Mucosa of gallbladder (tissue), 1 donor: ENCODE data around the gene RNF25. TPM values are rescaled to one million over a fixed set of nuclear protein-coding genes. Genes with fewer than 3 reads are reported as not detected.

Experiments used
- DNase-seq: peaks from one replicate; pipeline ENCODE4 v3.0.0-alpha.2; 2020; ENCODE audit warnings: low spot score
- total RNA-seq: library from RNA; stranded (reverse); gene quantifications from one replicate; pipeline ENCODE4 v1.2.1, GENCODE V29; 2021
- donor health status: DM: no; HTN: no; CAD: no.

RNF25 gene
- total RNA-seq, 1 donor from 2014 or later, result 28.1 TPM

DNA sequence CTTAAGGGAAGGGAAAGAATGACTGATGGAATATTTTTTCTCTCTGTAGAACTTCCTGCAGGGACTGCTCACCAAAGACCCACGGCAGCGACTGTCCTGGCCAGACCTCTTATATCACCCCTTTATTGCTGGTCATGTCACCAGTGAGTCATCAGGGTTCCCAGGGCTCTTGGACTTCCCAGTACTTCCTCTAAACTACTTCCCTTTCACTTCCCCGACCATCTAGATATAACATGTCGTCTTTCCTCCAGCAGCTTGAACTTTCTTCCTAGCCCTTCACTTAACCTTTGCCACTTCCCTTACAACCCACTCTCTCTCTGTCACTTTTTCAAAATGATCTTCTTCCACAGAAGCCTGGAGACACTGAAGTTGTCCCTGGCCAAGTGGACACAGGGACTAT lies 7.3 kb upstream of the RNF25 start:
- DNase-seq, result no peak

DNA sequence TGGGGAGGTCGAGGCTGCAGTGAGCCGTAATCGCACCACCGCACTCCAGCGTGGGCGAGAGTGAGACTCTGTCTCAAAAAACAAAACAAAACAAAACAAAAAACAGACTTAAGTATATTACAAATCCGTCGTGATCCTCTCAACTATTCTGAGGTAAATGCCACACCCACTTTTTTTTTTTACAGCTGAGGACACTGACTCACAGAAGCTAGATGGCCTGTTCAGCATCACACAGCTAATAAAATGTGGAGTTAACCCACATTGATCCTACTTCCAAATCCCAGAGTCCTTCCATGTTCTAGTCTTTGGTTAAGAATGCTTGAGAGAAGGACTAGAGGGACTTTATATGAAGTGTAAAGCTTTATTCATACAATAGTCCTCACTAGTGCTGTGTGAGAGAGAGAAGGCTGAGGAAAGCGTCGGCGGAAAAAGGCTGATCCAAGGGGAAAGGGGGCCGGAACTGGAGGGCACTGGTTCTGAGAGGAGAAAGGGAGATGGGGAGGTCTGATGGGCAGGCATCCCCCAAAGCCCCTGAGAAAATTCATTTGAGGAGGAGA lies 627 bp downstream of the RNF25 start:
- no peak for DNase-seq

DNA sequence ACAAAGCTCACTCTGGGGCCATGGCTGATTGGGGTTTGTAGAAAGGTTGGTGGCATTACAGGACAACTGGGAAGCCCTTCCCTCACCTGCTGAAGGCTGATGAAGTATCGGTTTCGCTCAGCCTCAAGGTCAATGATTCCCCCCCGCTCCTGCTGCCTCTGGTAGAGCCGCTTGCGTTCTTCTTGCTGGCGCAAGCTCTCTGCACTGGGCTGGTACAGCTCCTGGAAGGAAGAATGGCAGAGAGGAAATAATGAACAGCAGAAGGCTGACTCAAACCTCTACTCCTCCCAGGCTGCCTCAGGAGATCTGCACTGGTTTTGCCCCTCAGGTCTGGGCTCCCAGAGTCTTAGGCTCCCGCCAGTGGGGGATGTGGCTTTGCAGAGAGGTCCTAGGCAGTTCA lies 7.1 kb downstream of the RNF25 start:
- no peak for DNase-seq

GRCh38 chr2:218663901-218664300 lies 7.9 kb downstream of the RNF25 start:
- DNase-seq, result no peak

DNA sequence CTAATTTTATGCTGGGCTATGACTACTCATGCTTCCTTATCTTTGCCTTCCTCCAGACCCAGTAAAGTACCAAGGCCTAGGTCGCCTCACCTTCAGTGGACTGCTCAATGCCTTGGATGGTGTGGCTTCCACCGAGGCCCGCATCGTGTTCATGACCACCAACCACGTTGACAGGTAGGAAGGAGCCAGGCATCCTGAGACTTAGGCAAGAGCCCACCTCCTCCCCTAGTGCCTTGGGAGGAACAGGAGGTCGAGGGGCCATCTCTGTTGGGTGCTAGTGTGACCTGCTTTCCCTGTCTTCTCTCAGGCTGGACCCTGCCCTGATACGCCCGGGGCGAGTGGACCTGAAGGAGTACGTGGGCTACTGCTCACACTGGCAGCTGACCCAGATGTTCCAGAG lies 9.0 kb downstream of the RNF25 start:
- DNase-seq, result no peak

- DNase-seq, result no peak
These were observed 9.4 kb downstream of the RNF25 start for GRCh38 chr2:218662377-218662776.

DNA sequence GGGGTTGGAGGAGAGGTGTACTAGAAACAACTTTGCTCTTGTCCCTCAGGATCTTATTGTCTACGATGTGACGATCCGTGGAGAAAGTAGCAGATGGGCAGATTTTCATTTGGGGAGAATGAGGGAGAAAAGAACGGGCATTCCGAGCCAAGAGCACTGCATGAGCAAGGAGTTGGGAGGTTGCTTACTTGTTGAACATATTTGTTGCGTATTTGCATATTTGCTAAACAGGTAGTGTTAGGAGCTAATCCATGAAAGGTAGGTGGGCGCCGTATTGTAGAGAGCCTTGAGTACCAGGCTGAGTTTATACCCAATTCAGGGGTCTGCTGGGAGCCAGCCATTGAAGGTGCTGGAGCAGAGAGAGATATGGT lies 11.8 kb downstream of the RNF25 start:
- DNase-seq, result no peak

GRCh38 chr2:218659258-218659987 lies 12.4 kb downstream of the RNF25 start, which contains the start of the genes BCS1L and ZNF142:
TSS of gene BCS1L (plus strand) at chr2:218659683. CDS start at chr2:218660988, 1,305 bp downstream.
TSS of gene ZNF142 (minus strand) at chr2:218659623. CDS start at chr2:218656429, 3,194 bp downstream.
- peak; percentile 93 for DNase-seq

GRCh38 chr2:218658671-218659257 lies 13.0 kb downstream of the RNF25 start:
- no peak for DNase-seq

- no peak for DNase-seq
These were observed 16.1 kb downstream of the RNF25 start for GRCh38 chr2:218655751-218656150.

DNA sequence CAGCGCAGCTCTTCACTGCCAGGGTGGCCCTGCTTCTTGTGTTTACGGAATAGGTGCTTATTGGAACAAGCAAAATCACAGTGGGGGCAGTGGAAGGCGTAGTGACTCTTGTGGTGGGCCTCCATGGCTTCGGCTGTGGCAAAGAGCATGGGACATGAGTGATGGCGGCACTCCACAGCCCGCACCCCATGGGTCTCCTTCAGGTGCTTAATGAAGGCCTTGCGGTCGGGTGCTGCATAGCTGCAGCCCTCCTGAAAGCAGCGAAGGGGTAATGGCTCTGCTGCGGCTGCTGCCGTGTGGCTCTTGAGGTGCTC lies 23.1 kb downstream of the RNF25 start:
- no peak for DNase-seq

GRCh38 chr2:218648088-218648786 lies 23.6 kb downstream of the RNF25 start:
- DNase-seq, result peak; percentile 53

DNA sequence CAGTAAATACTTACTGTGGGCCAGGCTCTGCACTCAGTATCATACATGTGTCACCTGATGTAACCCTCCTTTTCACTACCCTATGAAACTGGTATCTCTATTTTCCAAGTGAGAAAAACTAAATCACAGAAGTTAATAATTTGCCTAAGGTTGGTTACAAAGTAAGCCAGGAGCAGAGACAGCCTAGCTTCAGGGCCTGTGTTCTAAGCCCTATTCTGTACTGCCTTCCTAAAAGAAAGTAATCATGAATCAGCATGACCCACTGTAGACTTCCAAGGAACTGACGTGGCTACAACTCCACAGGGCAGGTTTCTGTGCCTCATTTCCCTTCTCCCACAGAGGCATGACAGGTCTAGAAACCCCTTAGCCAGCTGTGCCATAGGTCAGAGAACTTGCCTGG lies 26.7 kb downstream of the RNF25 start:
- no peak for DNase-seq

- peak; percentile 36 for DNase-seq
These were observed 27.1 kb downstream of the RNF25 start for GRCh38 chr2:218644721-218645120.

- DNase-seq, result no peak
These were observed 28.0 kb downstream of the RNF25 start for GRCh38 chr2:218643751-218644310.

GRCh38 chr2:218642786-218643185 lies 29.0 kb downstream of the RNF25 start:
- DNase-seq, result no peak

DNA sequence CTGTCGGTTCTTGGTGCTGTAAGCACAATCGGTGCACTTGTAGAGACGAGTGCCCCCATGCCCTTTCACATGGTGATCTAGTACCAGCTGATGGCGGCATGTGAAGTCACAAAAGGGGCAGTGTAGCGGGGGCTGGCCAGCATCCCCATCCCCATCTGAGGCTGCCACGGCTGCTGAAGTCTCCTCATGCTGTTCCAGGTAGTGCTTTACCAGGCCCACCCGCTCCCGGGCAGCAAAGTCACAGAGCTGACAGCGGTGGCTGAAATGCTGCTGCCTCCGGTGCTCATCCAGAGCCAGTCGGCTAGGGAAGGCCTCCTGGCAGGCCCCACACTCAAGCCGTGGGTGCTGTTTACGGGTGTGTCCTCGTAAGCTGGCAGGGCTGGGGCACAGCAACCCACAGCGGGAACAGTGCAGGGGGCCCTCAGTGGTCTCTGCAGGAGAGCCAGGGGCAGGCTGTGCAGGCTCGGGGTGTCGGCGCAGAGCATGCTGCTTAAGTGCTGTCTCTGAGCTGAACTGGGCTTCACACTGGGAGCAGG lies 29.6 kb downstream of the RNF25 start:
- no peak for DNase-seq

GRCh38 chr2:218638372-218638771 lies 33.4 kb downstream of the RNF25 start:
- DNase-seq, result no peak

DNA sequence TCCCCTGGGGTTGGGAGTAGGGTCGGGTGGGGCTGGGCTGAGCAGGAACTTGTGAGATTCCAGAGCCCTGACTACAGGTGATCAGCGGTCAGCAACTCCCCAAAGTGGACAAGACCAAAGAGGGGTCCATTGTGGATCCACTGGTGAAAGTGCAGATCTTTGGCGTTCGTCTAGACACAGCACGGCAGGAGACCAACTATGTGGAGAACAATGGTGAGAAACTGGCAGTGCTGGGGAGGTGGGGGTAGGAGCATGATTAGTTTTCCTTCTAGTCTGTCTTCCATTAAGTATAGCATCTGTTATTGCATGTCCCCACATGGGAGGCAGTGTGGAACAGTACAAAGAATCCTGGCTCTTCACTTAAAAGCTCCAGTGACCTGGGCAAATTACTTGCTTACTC lies 36.1 kb downstream of the RNF25 start:
- no peak for DNase-seq

DNA sequence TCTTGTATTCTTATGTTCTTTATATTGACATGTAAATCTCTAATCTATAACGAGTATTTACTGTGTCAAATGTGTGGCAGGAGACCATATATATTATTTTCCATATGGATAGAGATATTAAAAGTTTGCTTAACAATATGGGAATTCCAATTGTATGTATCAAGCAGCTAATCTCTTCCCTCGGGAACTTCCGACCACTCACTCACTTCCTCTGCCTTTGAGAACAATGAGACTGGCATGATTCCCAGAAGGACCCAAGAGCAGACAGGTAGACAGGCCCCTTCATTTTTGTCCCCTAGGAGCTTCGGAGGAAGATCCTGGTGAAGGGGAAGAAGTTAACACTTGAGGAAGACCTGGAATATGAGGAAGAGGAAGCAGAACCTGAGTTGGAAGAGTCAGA lies 40.0 kb downstream of the RNF25 start:
- DNase-seq, result no peak

DNA sequence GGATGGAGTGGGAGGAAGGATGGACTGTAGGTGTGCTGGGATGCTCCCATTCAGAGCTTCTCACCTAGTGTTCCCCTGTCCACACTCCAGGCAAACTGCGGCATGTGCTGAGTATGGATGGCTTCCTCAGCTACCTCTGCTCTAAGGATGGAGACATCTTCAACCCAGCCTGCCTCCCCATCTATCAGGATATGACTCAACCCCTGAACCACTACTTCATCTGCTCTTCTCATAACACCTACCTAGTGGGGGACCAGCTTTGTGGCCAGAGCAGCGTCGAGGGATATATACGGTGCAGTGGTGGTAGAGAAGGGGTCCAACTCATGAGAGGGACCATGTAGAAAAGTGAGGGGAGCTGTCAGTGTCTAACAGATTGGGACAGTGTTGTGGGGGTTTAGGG lies 43.9 kb downstream of the RNF25 start:
- DNase-seq, result no peak

- DNase-seq, result no peak
These were observed 45.4 kb downstream of the RNF25 start for GRCh38 chr2:218626369-218626768.
